ENCODE results near the gene VEGFA.

DNA sequence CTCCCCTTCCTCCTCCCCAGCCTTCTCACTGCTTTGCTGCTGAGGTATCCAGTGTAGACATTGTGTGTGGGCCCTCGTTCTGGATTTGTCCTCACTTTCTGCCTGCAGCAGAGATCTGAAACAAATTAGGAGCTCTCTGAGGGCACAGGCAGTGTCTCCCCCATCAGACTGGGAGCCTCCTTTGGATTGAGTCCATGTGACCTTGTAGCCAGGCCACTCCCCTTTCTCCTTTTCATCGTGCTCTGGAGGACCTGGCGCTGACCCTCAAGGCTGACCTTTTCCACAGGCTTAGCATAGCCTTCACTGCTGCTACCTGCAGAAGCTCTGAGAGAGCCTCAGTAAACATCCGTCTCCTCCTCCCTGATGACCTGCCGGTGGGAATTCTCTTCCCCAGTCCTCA lies 26.2 kb downstream of the VEGFA start:
- TF ChIP-seq, protein P1, sequence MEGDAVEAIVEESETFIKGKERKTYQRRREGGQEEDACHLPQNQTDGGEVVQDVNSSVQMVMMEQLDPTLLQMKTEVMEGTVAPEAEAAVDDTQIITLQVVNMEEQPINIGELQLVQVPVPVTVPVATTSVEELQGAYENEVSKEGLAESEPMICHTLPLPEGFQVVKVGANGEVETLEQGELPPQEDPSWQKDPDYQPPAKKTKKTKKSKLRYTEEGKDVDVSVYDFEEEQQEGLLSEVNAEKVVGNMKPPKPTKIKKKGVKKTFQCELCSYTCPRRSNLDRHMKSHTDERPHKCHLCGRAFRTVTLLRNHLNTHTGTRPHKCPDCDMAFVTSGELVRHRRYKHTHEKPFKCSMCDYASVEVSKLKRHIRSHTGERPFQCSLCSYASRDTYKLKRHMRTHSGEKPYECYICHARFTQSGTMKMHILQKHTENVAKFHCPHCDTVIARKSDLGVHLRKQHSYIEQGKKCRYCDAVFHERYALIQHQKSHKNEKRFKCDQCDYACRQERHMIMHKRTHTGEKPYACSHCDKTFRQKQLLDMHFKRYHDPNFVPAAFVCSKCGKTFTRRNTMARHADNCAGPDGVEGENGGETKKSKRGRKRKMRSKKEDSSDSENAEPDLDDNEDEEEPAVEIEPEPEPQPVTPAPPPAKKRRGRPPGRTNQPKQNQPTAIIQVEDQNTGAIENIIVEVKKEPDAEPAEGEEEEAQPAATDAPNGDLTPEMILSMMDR (conservative IDR thresholded peaks at IDR 0.05; ENCODE audit: low read length), result no peak
- no peak for TF ChIP-seq EZH2phosphoT487 (IDR thresholded peaks at IDR 0.05; ENCODE audit: borderline replicate concordance)

All from Loucy (cell line).